Duodenal mucosa (tissue), 2 donors: ENCODE measurements around the gene UBE2L3.
"Not testable (repeated sequence)": the region's sequence is repeated elsewhere in the genome, so short reads cannot be mapped to it uniquely, and the experiment has no call there.

Source experiments
- H3K27ac ChIP-seq: one replicate; pipeline ENCODE4 v1.7.0; 2013; ENCODE audit warnings: low read depth, low read length
- H3K27me3 ChIP-seq, 2 donors: one replicate each; pipeline ENCODE4 v1.7.0; 2013; ENCODE audit warnings: low read length in 2 of 2, control low read depth in 1 of 2; ENCODE audit not compliant: insufficient read depth in 2 of 2, control insufficient read depth in 1 of 2
- H3K36me3 ChIP-seq, 2 donors: one replicate each; pipeline ENCODE4 v1.7.0; 2013; ENCODE audit warnings: low read length in 2 of 2, control low read depth in 1 of 2; ENCODE audit not compliant: insufficient read depth in 2 of 2, control insufficient read depth in 1 of 2
- H3K4me1 ChIP-seq, 2 donors: one replicate each; pipeline ENCODE4 v1.7.0; 2013; ENCODE audit warnings: low read length in 2 of 2, control low read depth in 1 of 2; ENCODE audit not compliant: insufficient read depth in 2 of 2, control insufficient read depth in 1 of 2
- H3K4me3 ChIP-seq, 2 donors: one replicate each; pipeline ENCODE4 v1.7.0; 2013; ENCODE audit warnings: low read length in 2 of 2, low read depth in 1 of 2
- H3K9ac ChIP-seq, 2 donors: one replicate each; pipeline ENCODE4 v1.7.0; 2013; ENCODE audit warnings: low read length in 2 of 2, low read depth in 1 of 2
- H3K9me3 ChIP-seq, 2 donors: one replicate each; pipeline ENCODE4 v1.7.0; 2013; ENCODE audit warnings: low read length in 2 of 2, control low read depth in 1 of 2; ENCODE audit not compliant: control insufficient read depth in 1 of 2

UBE2L3 gene

GRCh38 chr22:21603973-21604372, 36.5 kb downstream of the UBE2L3 start:
- H3K27ac ChIP-seq = no peak overlapping the region
- H3K27me3 ChIP-seq = no peaks in the 10 kb centered on the region
- no peaks in the 10 kb centered on the region for H3K9me3 ChIP-seq
- no peak overlapping the region for H3K4me3 ChIP-seq
- H3K9ac ChIP-seq = no peak overlapping the region
- peaks cover 3 to 13% of the 10 kb centered on the region in 2 donors for H3K36me3 ChIP-seq
- peaks cover 0 to 6% of the 10 kb centered on the region in 2 donors for H3K4me1 ChIP-seq

GRCh38 chr22:21605887-21606564, 38.5 kb downstream of the UBE2L3 start:
- Histone ChIP-seq H3K27me3 (no peaks in the 10 kb centered on the region), H3K9me3 (no peaks in the 10 kb centered on the region), H3K4me1 (peaks cover 0 to 6% of the 10 kb centered on the region in 2 donors), H3K36me3 (peaks cover 7 to 12% of the 10 kb centered on the region in 2 donors), H3K4me3 (no peak overlapping the region), H3K27ac (no peak overlapping the region), H3K9ac (no peak overlapping the region)

- peaks cover 0 to 6% of the 10 kb centered on the region in 2 donors for H3K4me1 ChIP-seq
- no peak overlapping the region for H3K9ac ChIP-seq
- peaks cover 13 to 18% of the 10 kb centered on the region in 2 donors for H3K36me3 ChIP-seq
- no peak overlapping the region for H3K27ac ChIP-seq
- H3K4me3 ChIP-seq = no peak overlapping the region
- H3K9me3 ChIP-seq = no peaks in the 10 kb centered on the region
- no peaks in the 10 kb centered on the region for H3K27me3 ChIP-seq
Measured at GRCh38 chr22:21606775-21607174, 39.3 kb downstream of the UBE2L3 start.

GRCh38 chr22:21609556-21610157, 42.1 kb downstream of the UBE2L3 start:
- not testable (repeated sequence) for H3K4me1 ChIP-seq, H3K27ac ChIP-seq, H3K27me3 ChIP-seq, H3K9me3 ChIP-seq, H3K9ac ChIP-seq, H3K4me3 ChIP-seq
- H3K36me3 ChIP-seq = peaks cover 17 to 28% of the 10 kb centered on the region in 2 donors

GRCh38 chr22:21611210-21611977, 43.9 kb downstream of the UBE2L3 start:
- H3K27me3 ChIP-seq = no peaks in the 10 kb centered on the region
- no peaks in the 10 kb centered on the region for H3K9me3 ChIP-seq
- H3K4me1 ChIP-seq = no peaks in the 10 kb centered on the region
- H3K9ac ChIP-seq = no peak overlapping the region
- no peak overlapping the region for H3K27ac ChIP-seq
- H3K4me3 ChIP-seq = no peak overlapping the region
- H3K36me3 ChIP-seq = peaks cover 17 to 28% of the 10 kb centered on the region in 2 donors

GRCh38 chr22:21612858-21613257, 45.3 kb downstream of the UBE2L3 start:
- Histone ChIP-seq H3K9me3 (no peaks in the 10 kb centered on the region), H3K9ac (no peak overlapping the region), H3K4me1 (no peaks in the 10 kb centered on the region), H3K27me3 (no peaks in the 10 kb centered on the region), H3K4me3 (no peak overlapping the region), H3K27ac (no peak overlapping the region), H3K36me3 (peaks cover 14 to 28% of the 10 kb centered on the region in 2 donors)

GRCh38 chr22:21613553-21614233, 46.2 kb downstream of the UBE2L3 start:
- Histone ChIP-seq H3K9ac (no peak overlapping the region), H3K36me3 (peaks cover 14 to 31% of the 10 kb centered on the region in 2 donors)

GRCh38 chr22:21615731-21616130, 48.2 kb downstream of the UBE2L3 start:
- no peak overlapping the region for H3K9ac ChIP-seq
- H3K36me3 ChIP-seq = peaks cover 13 to 44% of the 10 kb centered on the region in 2 donors
- H3K27ac ChIP-seq = no peak overlapping the region
- no peaks in the 10 kb centered on the region for H3K27me3 ChIP-seq
- no peaks in the 10 kb centered on the region for H3K9me3 ChIP-seq
- H3K4me1 ChIP-seq = no peaks in the 10 kb centered on the region
- no peak overlapping the region for H3K4me3 ChIP-seq

More at GRCh38 chr22:21613553-21614233, 46.2 kb downstream of the UBE2L3 start:
- H3K4me3 ChIP-seq = no peak overlapping the region
- H3K27me3 ChIP-seq = no peaks in the 10 kb centered on the region
- no peaks in the 10 kb centered on the region for H3K4me1 ChIP-seq
- H3K9me3 ChIP-seq = no peaks in the 10 kb centered on the region
- no peak overlapping the region for H3K27ac ChIP-seq

GRCh38 chr22:21617337-21617736, 49.8 kb downstream of the UBE2L3 start:
- not testable (repeated sequence) for H3K4me1 ChIP-seq, H3K9me3 ChIP-seq, H3K27ac ChIP-seq, H3K27me3 ChIP-seq, H3K9ac ChIP-seq, H3K4me3 ChIP-seq
- H3K36me3 ChIP-seq = peaks cover 4 to 38% of the 10 kb centered on the region in 2 donors

GRCh38 chr22:21621025-21621424, 53.5 kb downstream of the UBE2L3 start:
- no peaks in the 10 kb centered on the region for H3K9me3 ChIP-seq

More at GRCh38 chr22:21621025-21621424, 53.5 kb downstream of the UBE2L3 start:
- Histone ChIP-seq H3K9ac (no peak overlapping the region), H3K27me3 (no peaks in the 10 kb centered on the region), H3K36me3 (peaks cover 8 to 33% of the 10 kb centered on the region in 2 donors), H3K4me1 (peaks cover 3 to 16% of the 10 kb centered on the region in 2 donors), H3K27ac (no peak overlapping the region), H3K4me3 (no peak overlapping the region)
